RWPE2 (cell line): ENCODE results near the gene RNF212B.
"Not testable (repeated sequence)": the region's sequence is repeated elsewhere in the genome, so short reads cannot be mapped to it uniquely, and the experiment has no call there.

Experiments used
- ATAC-seq: fragments of 200-7000 bp; cut with Tn5 transposase; 3 replicates; pipeline ENCODE4 v1.9.1; 2021; ENCODE audit warnings: low read depth
- DNase-seq: peaks from one replicate; pipeline ENCODE4 v3.0.0-alpha.2; 2020; ENCODE audit warnings: low spot score
- H3K27ac ChIP-seq: fragments of 450-650 bp; 2 replicates; pipeline ENCODE4 v1.5.1; 2017; ENCODE audit warnings: mild to moderate bottlenecking; ENCODE audit not compliant: poor library complexity, severe bottlenecking
- H3K27me3 ChIP-seq: fragments of 250-450 bp; sonication (Bioruptor Pico); 2 replicates; pipeline ENCODE4 v1.5.1; 2021; ENCODE audit warnings: mild to moderate bottlenecking, moderate library complexity; ENCODE audit not compliant: insufficient read depth, poor library complexity, severe bottlenecking
- H3K36me3 ChIP-seq: fragments of 250-450 bp; sonication (Bioruptor Pico); 2 replicates; pipeline ENCODE4 v1.5.1; 2020; ENCODE audit warnings: low read depth, mild to moderate bottlenecking, moderate library complexity
- H3K4me1 ChIP-seq: fragments of 250-450 bp; sonication (Bioruptor Pico); 2 replicates; pipeline ENCODE4 v1.5.1; 2021; ENCODE audit warnings: mild to moderate bottlenecking, moderate library complexity; ENCODE audit not compliant: insufficient read depth, poor library complexity, severe bottlenecking
- H3K4me3 ChIP-seq: fragments of 250-450 bp; sonication (Bioruptor Pico); 2 replicates; pipeline ENCODE4 v1.5.1; 2021; ENCODE audit warnings: mild to moderate bottlenecking, moderate library complexity; ENCODE audit not compliant: severe bottlenecking
- H3K9me3 ChIP-seq: fragments of 250-450 bp; sonication (Bioruptor Pico); 2 replicates; pipeline ENCODE4 v1.5.1; 2021; ENCODE audit warnings: mild to moderate bottlenecking, moderate library complexity; ENCODE audit not compliant: severe bottlenecking
- TF ChIP-seq, protein P1 (sequence below): fragments of 450-650 bp; IDR thresholded peaks from one replicate; pipeline ENCODE4 v1.5.1; 2017; ENCODE audit warnings: mild to moderate bottlenecking, moderate library complexity; ENCODE audit not compliant: poor library complexity, severe bottlenecking

RNF212B gene

DNA sequence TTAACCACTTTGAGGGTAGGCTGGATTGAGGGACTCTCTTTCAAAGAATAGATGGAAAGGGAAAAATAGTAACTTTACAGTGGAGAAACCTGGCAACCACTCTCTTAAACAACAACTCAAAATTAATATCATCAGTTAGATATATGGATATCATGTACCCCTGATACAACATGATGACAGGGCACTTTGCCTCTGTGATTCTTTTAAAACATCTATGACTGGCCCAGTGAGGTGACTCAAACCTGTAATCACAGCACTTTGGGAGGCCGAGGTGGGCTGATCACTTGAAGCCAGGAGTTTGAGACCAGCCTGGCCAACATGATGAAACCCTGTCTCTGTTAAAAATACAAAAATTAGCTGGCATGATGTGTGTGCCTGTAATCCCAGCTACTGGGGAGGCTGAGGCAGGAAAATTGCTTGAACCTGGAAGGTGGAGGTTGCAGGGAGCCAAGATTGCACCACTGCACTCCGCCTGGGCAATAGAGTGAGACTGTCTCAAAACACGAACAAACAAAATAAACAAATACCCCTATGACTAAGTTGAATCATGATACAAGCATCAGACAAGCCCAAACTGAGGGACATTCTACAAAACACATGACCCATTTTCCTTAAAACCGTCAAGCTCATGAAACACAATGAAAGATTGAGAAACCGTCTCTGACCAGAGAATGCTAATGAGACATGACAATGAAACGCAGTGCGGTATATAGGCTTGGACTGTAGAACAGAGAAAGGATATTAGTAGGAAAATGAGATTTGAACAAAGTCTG, 27.9 kb upstream of the RNF212B start:
- Histone ChIP-seq H3K9me3 (no peaks in the 10 kb centered on the region), H3K27me3 (no peaks in the 10 kb centered on the region), H3K4me1 (peaks cover 6% of the 10 kb centered on the region), H3K36me3 (no peaks in the 10 kb centered on the region), H3K27ac (peak overlapping the region; percentile 32), H3K4me3 (no peak overlapping the region)
- DNase-seq: no peak
- ATAC-seq: peak; percentile 93
- TF ChIP-seq, protein P1, sequence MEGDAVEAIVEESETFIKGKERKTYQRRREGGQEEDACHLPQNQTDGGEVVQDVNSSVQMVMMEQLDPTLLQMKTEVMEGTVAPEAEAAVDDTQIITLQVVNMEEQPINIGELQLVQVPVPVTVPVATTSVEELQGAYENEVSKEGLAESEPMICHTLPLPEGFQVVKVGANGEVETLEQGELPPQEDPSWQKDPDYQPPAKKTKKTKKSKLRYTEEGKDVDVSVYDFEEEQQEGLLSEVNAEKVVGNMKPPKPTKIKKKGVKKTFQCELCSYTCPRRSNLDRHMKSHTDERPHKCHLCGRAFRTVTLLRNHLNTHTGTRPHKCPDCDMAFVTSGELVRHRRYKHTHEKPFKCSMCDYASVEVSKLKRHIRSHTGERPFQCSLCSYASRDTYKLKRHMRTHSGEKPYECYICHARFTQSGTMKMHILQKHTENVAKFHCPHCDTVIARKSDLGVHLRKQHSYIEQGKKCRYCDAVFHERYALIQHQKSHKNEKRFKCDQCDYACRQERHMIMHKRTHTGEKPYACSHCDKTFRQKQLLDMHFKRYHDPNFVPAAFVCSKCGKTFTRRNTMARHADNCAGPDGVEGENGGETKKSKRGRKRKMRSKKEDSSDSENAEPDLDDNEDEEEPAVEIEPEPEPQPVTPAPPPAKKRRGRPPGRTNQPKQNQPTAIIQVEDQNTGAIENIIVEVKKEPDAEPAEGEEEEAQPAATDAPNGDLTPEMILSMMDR: no peak

DNA sequence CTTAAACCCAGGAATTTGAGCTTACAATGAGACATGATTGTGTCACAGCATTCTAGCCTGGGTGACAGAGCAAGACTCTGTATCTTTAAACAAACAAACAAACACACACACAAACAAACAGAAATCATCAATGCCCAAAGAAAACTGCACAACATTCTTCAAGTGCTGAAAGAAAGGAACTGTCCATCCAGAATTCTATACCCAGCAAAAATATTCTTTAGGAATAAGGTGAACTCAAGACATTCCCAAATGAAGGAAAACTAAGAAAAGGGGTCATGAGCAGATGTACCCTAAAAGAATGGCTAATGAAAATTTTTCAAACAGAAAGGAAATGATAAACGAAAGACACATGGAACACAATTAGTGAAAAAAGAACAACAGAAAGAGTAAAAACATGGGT, 22.3 kb upstream of the RNF212B start:
- no peak overlapping the region for H3K27ac ChIP-seq
- no peak for DNase-seq

DNA sequence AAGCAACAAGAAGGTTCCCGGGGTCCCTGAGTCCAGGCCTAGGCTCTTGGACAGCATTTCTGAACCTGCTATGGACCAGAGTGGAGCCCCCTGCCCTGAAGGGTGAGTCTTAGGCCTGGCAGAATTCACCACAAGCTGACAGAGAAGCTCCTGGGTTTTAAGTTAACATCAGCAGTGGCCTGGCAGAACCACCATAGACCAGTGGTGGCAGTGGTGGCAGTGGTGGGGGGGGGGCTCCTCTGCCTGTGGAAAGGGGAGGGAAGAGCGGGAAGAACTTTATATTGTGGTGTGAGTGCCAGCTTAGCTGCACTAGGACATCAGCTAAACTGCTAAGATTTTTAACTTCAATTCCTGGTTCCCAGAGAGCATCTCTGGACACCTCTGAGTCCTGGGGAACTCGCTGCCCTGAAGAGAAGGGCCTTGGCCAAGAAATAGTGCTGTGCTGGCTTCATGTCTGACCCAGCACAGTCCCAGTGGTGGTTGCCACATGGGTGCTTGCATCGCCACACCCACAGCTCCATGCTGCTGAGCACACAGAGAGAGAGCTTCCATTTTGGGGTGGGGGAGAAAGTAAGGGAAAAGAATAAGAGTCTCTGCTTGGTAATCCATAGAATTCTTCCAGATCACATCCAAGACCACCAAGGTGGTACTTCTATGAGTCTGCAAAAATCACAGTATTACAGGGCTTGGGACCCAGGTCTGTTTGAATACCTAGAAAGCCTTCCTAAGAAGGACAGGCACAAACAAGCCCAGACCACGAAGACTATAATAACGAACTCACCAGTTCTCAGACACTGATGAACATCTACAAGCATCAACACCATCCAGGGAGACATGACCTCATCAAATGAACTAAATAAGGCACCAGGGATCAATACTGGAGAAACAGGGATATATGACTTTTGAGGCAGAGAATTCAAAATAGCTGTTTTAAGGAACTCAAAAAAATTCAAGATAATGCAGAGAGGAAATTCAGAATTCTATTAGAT, 20.4 kb upstream of the RNF212B start:
- Histone ChIP-seq H3K27me3 (no peaks in the 10 kb centered on the region), H3K36me3 (no peaks in the 10 kb centered on the region), H3K4me1 (peaks cover 5% of the 10 kb centered on the region), H3K27ac (no peak overlapping the region), H3K4me3 (no peak overlapping the region), H3K9me3 (peaks cover 7% of the 10 kb centered on the region)
- ATAC-seq: 0 out of 3 replicates have a peak, but pooled peaks have one; percentile 10
- TF ChIP-seq, protein P1: no peak
- DNase-seq: no peak

More for the DNA sequence above, 22.3 kb upstream of the RNF212B start:
- TF ChIP-seq, protein P1: no peak
- ATAC-seq: no peak
- Histone ChIP-seq H3K27me3 (no peaks in the 10 kb centered on the region), H3K9me3 (peaks cover 7% of the 10 kb centered on the region), H3K4me3 (no peak overlapping the region), H3K4me1 (peaks cover 5% of the 10 kb centered on the region), H3K36me3 (no peaks in the 10 kb centered on the region)

DNA sequence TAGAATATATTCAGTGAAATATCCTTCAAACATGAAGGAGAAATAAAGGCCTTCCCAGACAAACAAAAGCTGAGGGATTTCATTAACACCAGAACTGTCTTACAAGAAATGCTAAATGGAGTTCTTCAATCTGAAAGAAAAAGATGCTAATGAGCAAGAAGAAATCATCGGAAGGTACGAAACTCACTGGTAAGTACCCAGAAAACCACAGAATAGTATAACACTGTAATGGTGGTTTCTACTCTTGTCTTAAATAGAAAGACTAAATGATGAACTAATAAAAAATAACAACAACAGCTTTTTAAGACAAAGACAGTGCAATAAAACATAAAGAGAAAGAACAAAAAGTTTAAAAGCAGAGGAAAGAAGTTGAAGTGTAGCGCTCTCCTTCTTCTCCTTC, 18.7 kb upstream of the RNF212B start:
- TF ChIP-seq, protein P1: no peak
- H3K4me1 ChIP-seq: peaks cover 5% of the 10 kb centered on the region
- H3K27me3 ChIP-seq: no peaks in the 10 kb centered on the region
- H3K9me3 ChIP-seq: peaks cover 7% of the 10 kb centered on the region
- H3K36me3 ChIP-seq: no peaks in the 10 kb centered on the region
- H3K4me3 ChIP-seq: no peak overlapping the region
- ATAC-seq (no peak), DNase-seq (no peak)
- no peak overlapping the region for H3K27ac ChIP-seq

DNA sequence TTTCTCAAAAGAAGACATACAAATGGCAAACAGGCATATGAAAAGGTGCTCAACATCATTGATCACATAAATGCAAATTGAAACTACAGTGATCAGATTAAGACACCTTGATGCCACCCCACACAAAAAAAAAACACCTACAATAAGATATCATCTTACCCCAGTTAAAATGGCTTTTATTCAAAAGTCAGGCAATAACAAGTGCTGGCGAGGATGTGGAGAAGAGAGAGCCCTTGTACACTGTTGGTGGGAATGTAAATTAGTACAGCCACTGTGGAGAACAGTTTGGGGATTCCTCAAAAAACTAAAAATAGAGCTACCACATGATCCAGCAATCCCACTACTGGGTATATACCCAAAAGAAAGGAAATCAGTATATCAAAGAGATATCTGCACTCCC, 12.8 kb upstream of the RNF212B start:
- H3K27ac ChIP-seq, H3K4me3 ChIP-seq, ATAC-seq, H3K27me3 ChIP-seq, DNase-seq, H3K36me3 ChIP-seq, H3K9me3 ChIP-seq, H3K4me1 ChIP-seq: not testable (repeated sequence)
